H1 (cell line): Measurements from ENCODE around the gene BHMT2. TPM values are rescaled to one million over a fixed set of nuclear protein-coding genes. Genes with fewer than 3 reads are reported as not detected.
A peak's percentile ranks its signal among the peaks of the same experiment; 100 is the strongest.

Source experiments
- CTCF ChIA-PET: fragments of 300-600 bp; sonication (Branson Sonifier 250); formaldehyde crosslinking; loops from one replicate; lab custom pipeline; 2021; ENCODE audit not compliant: partially characterized antibody; lab: Charles Lee
- POLR2A ChIA-PET: fragments of 300-600 bp; sonication (Branson Sonifier 250); formaldehyde crosslinking; loops from one replicate; lab custom pipeline; 2021; ENCODE audit warnings: inconsistent platforms; ENCODE audit not compliant: partially characterized antibody; lab: Charles Lee
- DNase-seq, 2 experiments: peaks; one replicate each; pipeline versions ENCODE4 v3.0.0 to v3.0.0-alpha.2; 2010 to 2022; ENCODE audit warnings: low spot score in 2 of 2, low read depth in 1 of 2, mixed read lengths in 1 of 2
- FAIRE-seq: peaks from 2 replicates; lab custom pipeline; 2011; peaks lifted over from hg19 to GRCh38; lab: Jason Lieb, UNC
- H2AFZ ChIP-seq: 2 replicates; pipeline ENCODE4 v1.8.1; 2012; ENCODE audit warnings: low read length, inconsistent platforms
- H2AK5ac ChIP-seq: 2 replicates; pipeline ENCODE4 v1.6.1; 2013; ENCODE audit warnings: low read depth, low read length
- H2BK120ac ChIP-seq: replicated peaks from 2 replicates; pipeline ENCODE3; 2013; ENCODE audit warnings: low read depth, low read length, inconsistent platforms
- H2BK12ac ChIP-seq: 2 replicates; pipeline ENCODE4 v1.6.1; 2013; ENCODE audit warnings: low read depth, low read length
- H2BK15ac ChIP-seq: 2 replicates; pipeline ENCODE4 v1.6.1; 2013; ENCODE audit warnings: low read length
- H2BK20ac ChIP-seq: 2 replicates; pipeline ENCODE4 v1.6.1; 2013; ENCODE audit warnings: low read length
- H2BK5ac ChIP-seq: 2 replicates; pipeline ENCODE4 v1.6.1; 2013; ENCODE audit warnings: low read depth, low read length
- H3K14ac ChIP-seq: 2 replicates; pipeline ENCODE4 v1.6.1; 2013; ENCODE audit warnings: inconsistent platforms; ENCODE audit not compliant: insufficient read length
- H3K18ac ChIP-seq: 2 replicates; pipeline ENCODE4 v1.6.1; 2013; ENCODE audit warnings: low read length; ENCODE audit errors: extremely low read depth
- H3K23ac ChIP-seq: 2 replicates; pipeline ENCODE4 v1.6.1; 2013; ENCODE audit warnings: inconsistent platforms; ENCODE audit not compliant: insufficient read length
- H3K23me2 ChIP-seq: 2 replicates; pipeline ENCODE4 v1.6.1; 2013; ENCODE audit warnings: low read depth, low read length
- H3K27ac ChIP-seq: 2 replicates; pipeline ENCODE4 v1.6.1; 2011; ENCODE audit warnings: low read depth, low read length, inconsistent platforms
- H3K27me3 ChIP-seq, 4 experiments: replicated peaks in 1 of 4; 1 replicate in 1 of 4; 2 replicates in 3 of 4; pipeline versions ENCODE4 v1.6.1 to v1.8.1; 2011 to 2013; ENCODE audit warnings: low read length in 3 of 4, mild to moderate bottlenecking in 3 of 4, inconsistent platforms in 2 of 4, mixed read lengths in 2 of 4, moderate library complexity in 1 of 4; ENCODE audit not compliant: control insufficient read depth in 3 of 4, insufficient read depth in 3 of 4; ENCODE audit errors: extremely low read depth in 1 of 4
- H3K36me3 ChIP-seq, 4 experiments: 2 replicates each; pipeline versions ENCODE4 v1.6.1 to v1.8.1; 2011 to 2013; ENCODE audit warnings: mild to moderate bottlenecking in 4 of 4, low read length in 3 of 4, moderate library complexity in 2 of 4, control low read depth in 1 of 4, inconsistent platforms in 1 of 4; ENCODE audit not compliant: insufficient read depth in 4 of 4, control insufficient read depth in 2 of 4
- H3K4ac ChIP-seq: replicated peaks from 2 replicates; pipeline ENCODE3; 2013; ENCODE audit warnings: low read length, low read depth, mixed read lengths, inconsistent platforms; ENCODE audit not compliant: insufficient read length
- H3K4me1 ChIP-seq, 4 experiments: replicated peaks in 1 of 4; 1 replicate in 1 of 4; 2 replicates in 3 of 4; pipeline versions ENCODE4 v1.6.1 to v1.8.1; 2011 to 2013; ENCODE audit warnings: low read length in 3 of 4, inconsistent platforms in 2 of 4, mixed read lengths in 1 of 4; ENCODE audit not compliant: insufficient read depth in 4 of 4, control insufficient read depth in 3 of 4
- H3K4me2 ChIP-seq, 2 experiments: 2 replicates each; pipeline versions ENCODE4 v1.6.1 to v1.8.1; 2011 to 2013; ENCODE audit warnings: low read depth in 2 of 2, low read length in 2 of 2, control low read depth in 1 of 2, inconsistent platforms in 1 of 2, mild to moderate bottlenecking in 1 of 2; ENCODE audit not compliant: insufficient read depth in 1 of 2
- H3K4me3 ChIP-seq, 4 experiments: fragments of 200-600, 300-600 bp in 1 of 4; sonication (generic), shearing (Covaris generic), sonication (Bioruptor Twin) in 1 of 4; 2 replicates each; pipeline versions ENCODE4 v1.5.1 to v1.8.1; 2011 to 2016; ENCODE audit warnings: low read length in 4 of 4, low read depth in 3 of 4, control low read depth in 2 of 4, inconsistent platforms in 2 of 4, mild to moderate bottlenecking in 2 of 4, mixed read lengths in 1 of 4, moderate library complexity in 1 of 4; ENCODE audit not compliant: insufficient read depth in 2 of 4; ENCODE audit errors: extremely low read depth in 1 of 4
- H3K56ac ChIP-seq: replicated peaks from 2 replicates; pipeline ENCODE3; 2013; ENCODE audit warnings: low read depth, mild to moderate bottlenecking, mixed read lengths, low read length, inconsistent platforms; ENCODE audit not compliant: insufficient read length
- H3K79me1 ChIP-seq: 2 replicates; pipeline ENCODE4 v1.6.1; 2013; ENCODE audit warnings: low read depth, low read length, control low read depth
- H3K79me2 ChIP-seq, 2 experiments: 2 replicates each; pipeline versions ENCODE4 v1.6.1 to v1.8.1; 2012 to 2013; ENCODE audit warnings: low read length in 2 of 2, mild to moderate bottlenecking in 2 of 2, inconsistent platforms in 1 of 2; ENCODE audit not compliant: insufficient read depth in 2 of 2, control insufficient read depth in 1 of 2
- H3K9ac ChIP-seq, 4 experiments: replicated peaks in 1 of 4; 1 replicate in 1 of 4; 2 replicates in 3 of 4; pipeline versions ENCODE4 v1.6.1 to v1.8.1; 2011 to 2013; ENCODE audit warnings: low read depth in 3 of 4, low read length in 3 of 4, control low read depth in 2 of 4, mild to moderate bottlenecking in 2 of 4, moderate library complexity in 2 of 4, inconsistent platforms in 1 of 4; ENCODE audit errors: extremely low read depth in 1 of 4
- H3K9me3 ChIP-seq, 2 experiments: 2 replicates each; pipeline versions ENCODE4 v1.6.1 to v1.8.1; 2012 to 2013; ENCODE audit warnings: mild to moderate bottlenecking in 2 of 2, moderate library complexity in 2 of 2, control low read depth in 1 of 2, inconsistent platforms in 1 of 2, low read depth in 1 of 2, low read length in 1 of 2, mixed read lengths in 1 of 2; ENCODE audit not compliant: insufficient read depth in 2 of 2
- H4K20me1 ChIP-seq, 2 experiments: replicated peaks in 1 of 2; 2 replicates each; pipeline versions ENCODE3 to v1.8.1; 2011 to 2013; ENCODE audit warnings: inconsistent platforms in 2 of 2, low read length in 2 of 2, mild to moderate bottlenecking in 1 of 2; ENCODE audit not compliant: insufficient read depth in 2 of 2, control insufficient read depth in 1 of 2
- H4K5ac ChIP-seq: 2 replicates; pipeline ENCODE4 v1.6.1; 2013; ENCODE audit warnings: low read length, low read depth, mixed read lengths, inconsistent platforms; ENCODE audit not compliant: insufficient read length
- H4K8ac ChIP-seq: 2 replicates; pipeline ENCODE4 v1.8.0; 2013; ENCODE audit warnings: mild to moderate bottlenecking, moderate library complexity, low read length, inconsistent platforms; ENCODE audit not compliant: insufficient read depth; ENCODE audit errors: extremely low read depth
- H4K91ac ChIP-seq: replicated peaks from 2 replicates; pipeline ENCODE3; 2013; ENCODE audit warnings: low read length, mixed read lengths, inconsistent platforms; ENCODE audit not compliant: insufficient read length
- BACH1 ChIP-seq: IDR thresholded peaks from 2 replicates; pipeline ENCODE4 v1.6.1; 2012; ENCODE audit warnings: low read length, improper control_type of control experiment
- EZH2 ChIP-seq: fragments of 200-600 bp; sonication (generic); IDR thresholded peaks from 2 replicates; pipeline ENCODE4 v1.7.1; 2012; ENCODE audit warnings: low read depth, mild to moderate bottlenecking, moderate library complexity, low read length, inconsistent platforms; ENCODE audit not compliant: severe bottlenecking
- RAD21 ChIP-seq, 2 experiments: IDR thresholded peaks in 1 of 2; conservative IDR thresholded peaks in 1 of 2; 2 replicates each; pipeline ENCODE4 v1.6.1; 2011; ENCODE audit warnings: low read depth in 2 of 2, low read length in 2 of 2, improper control_type of control experiment in 1 of 2, inconsistent platforms in 1 of 2, mild to moderate bottlenecking in 1 of 2, moderate library complexity in 1 of 2
- SAP30 ChIP-seq: fragments of 300-600 bp; sonication (generic); IDR thresholded peaks from 2 replicates; pipeline ENCODE4 v1.7.1; 2012; ENCODE audit warnings: low read length, moderate library complexity, mild to moderate bottlenecking, inconsistent platforms; ENCODE audit not compliant: insufficient read depth, insufficient replicate concordance
- SP4 ChIP-seq: IDR thresholded peaks from 2 replicates; pipeline ENCODE4 v1.6.1; 2012; ENCODE audit warnings: low read length, inconsistent platforms
- TEAD4 ChIP-seq: IDR thresholded peaks from 2 replicates; pipeline ENCODE4 v1.6.1; 2012; ENCODE audit warnings: low read depth, low read length, inconsistent platforms, mixed read lengths
- whole genome bisulfite sequencing, 2 experiments: shearing (Covaris generic) in 1 of 2; methylation state at CpG; one replicate each; pipeline versions ENCODE4 v1.1.6 to v1.1.7; 2013 to 2015; ENCODE audit warnings: low lambda C conversion rate in 2 of 2, mixed read lengths in 2 of 2, inconsistent platforms in 1 of 2, low coverage in 1 of 2, missing lambda C conversion rate in 1 of 2; ENCODE audit not compliant: insufficient replicate concordance in 2 of 2, insufficient coverage in 1 of 2, insufficient read length in 1 of 2; ENCODE audit errors: extremely low coverage in 1 of 2, missing lambda C conversion rate in 1 of 2; 5-methylcytosine and 5-hydroxymethylcytosine counted together
- polyA plus RNA-seq, 7 experiments: library from polyadenylated mRNA; depleted of rRNA in 3 of 7; stranded (reverse) in 5 of 7; unstranded in 2 of 7; fragments of >200 nt in 5 of 7; fragments of 200-250 nt in 2 of 7; gene quantifications; 1 replicate in 5 of 7; 2 replicates in 1 of 7; 4 replicates in 1 of 7; pipeline versions ENCODE4 v1.2.1 to v1.2.3, GENCODE V29; 2011 to 2013; ENCODE audit warnings: missing spikeins in 2 of 7, mixed read lengths in 2 of 7
- total RNA-seq: library from RNA; stranded (reverse); fragmentation: NEBNext Ultra II Directional; extraction: Animal tissue kit (Norgen Biotek cat#: 25700); gene quantifications from 2 replicates; pipeline ENCODE4 v1.2.1, GENCODE V29; 2021
- TF ChIP-seq, protein P1 (sequence below), 3 experiments: IDR thresholded peaks; 1 replicate in 2 of 3; 2 replicates in 1 of 3; pipeline versions ENCODE4 v1.5.1 to v1.6.1; 2011; ENCODE audit warnings: low read length in 3 of 3, mild to moderate bottlenecking in 3 of 3, inconsistent platforms in 2 of 3, low read depth in 1 of 3, moderate library complexity in 1 of 3; ENCODE audit not compliant: insufficient read depth in 1 of 3; ENCODE audit errors: control extremely low read depth in 1 of 3
- TF ChIP-seq, protein P2 (sequence below): IDR thresholded peaks from 2 replicates; pipeline ENCODE4 v1.6.1; 2012; ENCODE audit warnings: inconsistent platforms

Gene BHMT2
- total and polyA plus RNA-seq, 2 of the 8 experiments (the other 6 are each of a cell fraction or from before 2014, with no cell fraction given): 0.11 TPM; not detected in 1

DNA sequence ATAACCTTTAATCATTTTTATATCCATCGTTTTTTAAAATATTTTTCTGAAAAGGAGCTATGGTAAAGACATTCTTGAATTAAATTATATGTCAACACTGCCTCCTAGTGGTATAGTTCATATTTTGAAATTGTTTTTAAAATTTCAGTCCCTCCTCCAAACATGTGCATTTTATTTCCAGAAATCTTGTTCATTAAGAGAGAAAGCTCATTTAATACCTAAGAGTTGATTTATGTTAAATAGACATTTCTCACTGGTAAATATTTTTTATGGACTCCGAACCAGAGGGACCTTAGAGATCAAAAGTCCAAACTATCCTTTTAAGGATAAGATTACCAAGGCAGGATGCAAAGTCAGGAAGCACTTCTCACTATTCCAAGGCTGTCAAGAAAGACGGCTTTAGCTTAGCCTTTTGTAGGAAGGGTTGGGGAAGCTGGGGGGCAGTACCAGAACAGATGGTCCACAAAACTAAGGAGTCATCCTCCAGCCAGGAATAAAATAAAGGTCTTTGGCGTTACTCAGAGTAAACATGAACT lies 63.6 kb downstream of the BHMT2 start:
- ChIA-PET CTCF (interaction anchor here (0.6 to 6.6 kb wide), 72 partner anchors 11 to 659 kb away, joined by 3 to 243 read pairs (median 4); partner anchors contain the start of gene ARSB), POLR2A (interaction anchor here (1.0 to 1.4 kb wide), 6 partner anchors 13 to 147 kb away, joined by 3 read pairs; no protein-coding TSS in a partner anchor)
- Histone ChIP-seq H3K27ac (no peak overlapping the region), H4K91ac (no peak overlapping the region), H4K20me1 (no peaks in the 10 kb centered on the region), H3K79me2 (no peaks in the 10 kb centered on the region), H3K4me2 (peak overlapping the region; percentile 19 to 57; a peak in 3 of 4 replicates), H2BK5ac (peak overlapping the region; percentile 61), H3K14ac (no peak overlapping the region), H2AFZ (peak overlapping the region; percentile 57; the same call in 1 of the 2 replicates), H3K36me3 (no peaks in the 10 kb centered on the region), H3K23me2 (no peaks in the 10 kb centered on the region; the same call in none of the 2 replicates), H3K18ac (peak overlapping the region; percentile 51), H3K9me3 (no peaks in the 10 kb centered on the region), H2BK120ac (no peak overlapping the region), H4K8ac (no peak overlapping the region), H3K4ac (no peak overlapping the region), H3K27me3 (no peaks in the 10 kb centered on the region), H3K56ac (no peak overlapping the region), H2BK12ac (peak overlapping the region; percentile 55; the same call in 1 of the 2 replicates), H3K9ac (no peak overlapping the region), H2BK20ac (no peak overlapping the region), H3K4me3 (peak overlapping the region in 3 of 4 experiments; percentile 12 to 54 (median 32); a peak in 4 of 8 replicates), H3K4me1 (peaks cover 0 to 7% (median 1%) of the 10 kb centered on the region in 4 experiments; a peak in 5 of 7 replicates), H3K79me1 (no peaks in the 10 kb centered on the region; the same call in 1 of the 2 replicates), H2BK15ac (no peak overlapping the region), H3K23ac (no peak overlapping the region), H2AK5ac (no peak overlapping the region), H4K5ac (no peak overlapping the region)
- DNase-seq (no peak), FAIRE-seq (no peak)
- no peak for TF ChIP-seq BACH1
- no peak for TF ChIP-seq EZH2
- peak in 1 of 2 experiments; percentile 23; a peak in 2 of 4 replicates for TF ChIP-seq RAD21 (IDR thresholded peaks at IDR 0.05 in 1 of 2, conservative IDR thresholded peaks at IDR 0.05 in 1 of 2; ENCODE audit: low read depth in 2 of 2, low read length in 2 of 2)
- TF ChIP-seq, protein P1, sequence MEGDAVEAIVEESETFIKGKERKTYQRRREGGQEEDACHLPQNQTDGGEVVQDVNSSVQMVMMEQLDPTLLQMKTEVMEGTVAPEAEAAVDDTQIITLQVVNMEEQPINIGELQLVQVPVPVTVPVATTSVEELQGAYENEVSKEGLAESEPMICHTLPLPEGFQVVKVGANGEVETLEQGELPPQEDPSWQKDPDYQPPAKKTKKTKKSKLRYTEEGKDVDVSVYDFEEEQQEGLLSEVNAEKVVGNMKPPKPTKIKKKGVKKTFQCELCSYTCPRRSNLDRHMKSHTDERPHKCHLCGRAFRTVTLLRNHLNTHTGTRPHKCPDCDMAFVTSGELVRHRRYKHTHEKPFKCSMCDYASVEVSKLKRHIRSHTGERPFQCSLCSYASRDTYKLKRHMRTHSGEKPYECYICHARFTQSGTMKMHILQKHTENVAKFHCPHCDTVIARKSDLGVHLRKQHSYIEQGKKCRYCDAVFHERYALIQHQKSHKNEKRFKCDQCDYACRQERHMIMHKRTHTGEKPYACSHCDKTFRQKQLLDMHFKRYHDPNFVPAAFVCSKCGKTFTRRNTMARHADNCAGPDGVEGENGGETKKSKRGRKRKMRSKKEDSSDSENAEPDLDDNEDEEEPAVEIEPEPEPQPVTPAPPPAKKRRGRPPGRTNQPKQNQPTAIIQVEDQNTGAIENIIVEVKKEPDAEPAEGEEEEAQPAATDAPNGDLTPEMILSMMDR (IDR thresholded peaks at IDR 0.05; ENCODE audit: control extremely low read depth in 1 of 3, insufficient read depth in 1 of 3, low read depth in 1 of 3, low read length in 3 of 3): peak in 1 of 3 experiments; percentile 8; a peak in 1 of 4 replicates
- 0 out of 2 replicates have a peak, but pooled peaks have one; percentile 21 for TF ChIP-seq SP4
- TF ChIP-seq, protein P2, sequence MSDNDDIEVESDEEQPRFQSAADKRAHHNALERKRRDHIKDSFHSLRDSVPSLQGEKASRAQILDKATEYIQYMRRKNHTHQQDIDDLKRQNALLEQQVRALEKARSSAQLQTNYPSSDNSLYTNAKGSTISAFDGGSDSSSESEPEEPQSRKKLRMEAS: no peak
- no peak for TF ChIP-seq TEAD4
- no peak for TF ChIP-seq SAP30
- 23% methylated on average over 4 of the region's 4 CpGs; no CpG with 5 or more reads in 1 of the 2 experiments for WGBS, 2 experiments
